ENCODE data around the gene CRYBA1. TPM values are rescaled to one million over a fixed set of nuclear protein-coding genes. Genes with fewer than 3 reads are reported as not detected.

The CRYBA1 gene
- total RNA-seq, 4 donors from 2014 or later, result not detected

- WGBS, 2 donors (ENCODE audit: low coverage in 1 of 2), result 88 to 100% methylated on average over 1 of the region's 1 CpG
- in situ Hi-C loops (cut with MboI; ENCODE audit: low pct_ligation_motif_present in 1 of 4, low pct_unique_long_range_greater_than_20kb in 1 of 4, low sequenced_read_pairs in 3 of 4) (loop anchor here in 1 of 4 donors (25.0 kb wide), 1 partner anchor 230 kb away; the partner anchor contains the start of gene SEZ6), intact Hi-C loops (cut with DNase I; ENCODE audit: low total_unique reads) (no loop called here)
- no peak for DNase-seq
- Histone ChIP-seq H3K27me3 (no peaks in the 10 kb centered on the region), H3K36me3 (no peaks in the 10 kb centered on the region), H3K4me1 (peaks cover 0 to 8% (median 0%) of the 10 kb centered on the region in 4 donors), H3K27ac (no peak overlapping the region), H3K4me3 (no peak overlapping the region), H3K9me3 (no peaks in the 10 kb centered on the region)
- no peak for TF ChIP-seq EP300 (IDR thresholded peaks at IDR 0.05; ENCODE audit: low read depth)
- no peak for TF ChIP-seq POLR2AphosphoS5 (IDR thresholded peaks at IDR 0.05)
- TF ChIP-seq POLR2A (IDR thresholded peaks at IDR 0.05), result no peak
- TF ChIP-seq CTCF (IDR thresholded peaks at IDR 0.05), result no peak
Measured at GRCh38 chr17:29242051-29242450, 4.6 kb upstream of the CRYBA1 start.

- Histone ChIP-seq H3K27me3 (no peaks in the 10 kb centered on the region), H3K9me3 (no peaks in the 10 kb centered on the region), H3K27ac (no peak overlapping the region), H3K4me3 (no peak overlapping the region), H3K4me1 (peaks cover 0 to 8% (median 0%) of the 10 kb centered on the region in 4 donors), H3K36me3 (no peaks in the 10 kb centered on the region)
- no peak for DNase-seq
- intact Hi-C loops (cut with DNase I; ENCODE audit: low total_unique reads), result no loop called here
- 80 to 90% methylated on average over 1 to 6 of the region's 6 CpGs for WGBS, 2 donors (ENCODE audit: low coverage in 1 of 2)
- in situ Hi-C loops (cut with MboI; ENCODE audit: low pct_ligation_motif_present in 1 of 4, low pct_unique_long_range_greater_than_20kb in 1 of 4, low sequenced_read_pairs in 3 of 4), result loop anchor here in 1 of 4 donors (25.0 kb wide), 1 partner anchor 230 kb away; the partner anchor contains the start of gene SEZ6
- TF ChIP-seq EP300 (IDR thresholded peaks at IDR 0.05; ENCODE audit: low read depth) (no peak), CTCF (IDR thresholded peaks at IDR 0.05) (no peak), POLR2A (IDR thresholded peaks at IDR 0.05) (no peak), POLR2AphosphoS5 (IDR thresholded peaks at IDR 0.05) (no peak)
Measured at GRCh38 chr17:29242790-29243189, 3.9 kb upstream of the CRYBA1 start.

GRCh38 chr17:29243792-29244191 lies 2.9 kb upstream of the CRYBA1 start:
- Histone ChIP-seq H3K27ac (no peak overlapping the region), H3K4me3 (no peak overlapping the region), H3K9me3 (no peaks in the 10 kb centered on the region), H3K27me3 (no peaks in the 10 kb centered on the region), H3K4me1 (peaks cover 0 to 8% (median 0%) of the 10 kb centered on the region in 4 donors), H3K36me3 (no peaks in the 10 kb centered on the region)
- TF ChIP-seq CTCF (IDR thresholded peaks at IDR 0.05) (peak in 2 of 5 experiments; percentile 11 to 17), POLR2A (IDR thresholded peaks at IDR 0.05) (no peak)
- in situ Hi-C loops (cut with MboI; ENCODE audit: low pct_ligation_motif_present in 1 of 4, low pct_unique_long_range_greater_than_20kb in 1 of 4, low sequenced_read_pairs in 3 of 4), result loop anchor here in 1 of 4 donors (25.0 kb wide), 1 partner anchor 231 kb away; the partner anchor contains the start of gene SEZ6
- 38 to 53% methylated on average over 4 of the region's 4 CpGs for WGBS, 2 donors (ENCODE audit: low coverage in 1 of 2)
- DNase-seq, result no peak
- intact Hi-C loops (cut with DNase I; ENCODE audit: low total_unique reads), result no loop called here

- H3K9me3 ChIP-seq, result no peaks in the 10 kb centered on the region
- intact Hi-C loops (cut with DNase I; ENCODE audit: low total_unique reads), result no loop called here
- H3K4me3 ChIP-seq, result no peak overlapping the region
- no peak for DNase-seq
- peaks cover 0 to 8% (median 0%) of the 10 kb centered on the region in 4 donors for H3K4me1 ChIP-seq
- in situ Hi-C loops (cut with MboI; ENCODE audit: low pct_ligation_motif_present in 1 of 4, low pct_unique_long_range_greater_than_20kb in 1 of 4, low sequenced_read_pairs in 3 of 4), result loop anchor here in 1 of 4 donors (25.0 kb wide), 1 partner anchor 233 kb away; the partner anchor contains the start of gene SEZ6
- TF ChIP-seq POLR2AphosphoS5 (IDR thresholded peaks at IDR 0.05) (no peak), EP300 (IDR thresholded peaks at IDR 0.05; ENCODE audit: low read depth) (no peak), POLR2A (IDR thresholded peaks at IDR 0.05) (no peak), CTCF (IDR thresholded peaks at IDR 0.05) (no peak)
- H3K27me3 ChIP-seq, result no peaks in the 10 kb centered on the region
- H3K36me3 ChIP-seq, result no peaks in the 10 kb centered on the region
- 93% methylated on average over 6 of the region's 6 CpGs; no CpG with 5 or more reads in 1 of the 2 donors for WGBS, 2 donors (ENCODE audit: low coverage in 1 of 2)
- H3K27ac ChIP-seq, result no peak overlapping the region
Measured at GRCh38 chr17:29245401-29245800, 1.3 kb upstream of the CRYBA1 start.
